ACC112 (cell line): ENCODE results near the gene GABPB1.

ENCODE experiments used
- H2AFZ ChIP-seq: fragments of 200-600 bp; sonication (generic); one replicate; pipeline ENCODE4 v1.6.0; 2017; ENCODE audit warnings: antibody characterized with exemption, low read length; ENCODE audit not compliant: unreplicated experiment
- H3K27ac ChIP-seq: fragments of 200-600 bp; sonication (generic); 2 replicates; pipeline ENCODE4 v1.5.1; 2014; ENCODE audit warnings: low read depth, mild to moderate bottlenecking, antibody characterized with exemption, low read length, moderate library complexity
- H3K27me3 ChIP-seq: fragments of 200-600 bp; sonication (generic); 2 replicates; pipeline ENCODE4 v1.6.1; 2014; ENCODE audit warnings: mild to moderate bottlenecking, antibody characterized with exemption, low read length, moderate library complexity, mixed read lengths; ENCODE audit not compliant: insufficient read depth
- H3K36me3 ChIP-seq: fragments of 200-600 bp; sonication (generic); 2 replicates; pipeline ENCODE4 v1.6.1; 2016; ENCODE audit warnings: mild to moderate bottlenecking, antibody characterized with exemption, low read length, moderate library complexity, mixed read lengths; ENCODE audit not compliant: insufficient read depth
- H3K4me1 ChIP-seq: fragments of 200-600 bp; sonication (generic); one replicate; pipeline ENCODE4 v1.6.1; 2016; ENCODE audit warnings: low read length, mixed read lengths; ENCODE audit not compliant: insufficient read depth, unreplicated experiment, control insufficient read depth
- H3K4me3 ChIP-seq: fragments of 200-600 bp; sonication (generic); 2 replicates; pipeline ENCODE4 v1.5.1; 2014; ENCODE audit warnings: mild to moderate bottlenecking, low read depth, low read length
- H3K79me2 ChIP-seq: fragments of 200-600 bp; sonication (generic); one replicate; pipeline ENCODE4 v1.6.0; 2016; ENCODE audit warnings: low read length; ENCODE audit not compliant: control insufficient read depth, unreplicated experiment, insufficient read depth

Gene GABPB1

DNA sequence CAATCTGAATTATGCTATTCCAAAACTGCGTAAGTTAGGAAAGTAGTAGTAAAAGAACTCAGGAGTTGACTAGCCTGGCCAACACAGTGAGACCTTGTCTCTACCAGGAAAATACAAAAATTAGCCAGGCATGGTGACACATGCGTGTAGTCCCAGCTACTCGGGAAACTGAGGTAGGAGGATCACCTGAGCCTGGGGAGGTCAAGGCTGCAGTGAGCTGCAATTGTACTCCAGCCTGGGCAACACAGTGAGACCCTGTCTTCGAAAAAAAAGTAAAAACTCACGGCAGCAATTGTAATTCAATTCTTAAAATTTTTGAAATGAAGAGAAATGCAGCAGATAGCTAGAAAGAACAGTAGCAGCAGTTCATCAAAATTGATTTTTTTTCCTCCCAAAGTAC, 9.7 kb downstream of the GABPB1 start:
- Histone ChIP-seq H3K4me3 (no peak overlapping the region), H3K27me3 (no peaks in the 10 kb centered on the region), H3K27ac (no peak overlapping the region), H3K79me2 (peaks cover 57% of the 10 kb centered on the region), H3K36me3 (no peaks in the 10 kb centered on the region), H3K4me1 (peaks cover 14% of the 10 kb centered on the region), H2AFZ (no peak overlapping the region)

GRCh38 chr15:50344006-50344464, 11.0 kb downstream of the GABPB1 start:
- Histone ChIP-seq H3K4me3 (no peak overlapping the region), H3K27ac (no peak overlapping the region), H2AFZ (no peak overlapping the region), H3K79me2 (peaks cover 45% of the 10 kb centered on the region), H3K4me1 (peaks cover 2% of the 10 kb centered on the region), H3K27me3 (no peaks in the 10 kb centered on the region), H3K36me3 (no peaks in the 10 kb centered on the region)

DNA sequence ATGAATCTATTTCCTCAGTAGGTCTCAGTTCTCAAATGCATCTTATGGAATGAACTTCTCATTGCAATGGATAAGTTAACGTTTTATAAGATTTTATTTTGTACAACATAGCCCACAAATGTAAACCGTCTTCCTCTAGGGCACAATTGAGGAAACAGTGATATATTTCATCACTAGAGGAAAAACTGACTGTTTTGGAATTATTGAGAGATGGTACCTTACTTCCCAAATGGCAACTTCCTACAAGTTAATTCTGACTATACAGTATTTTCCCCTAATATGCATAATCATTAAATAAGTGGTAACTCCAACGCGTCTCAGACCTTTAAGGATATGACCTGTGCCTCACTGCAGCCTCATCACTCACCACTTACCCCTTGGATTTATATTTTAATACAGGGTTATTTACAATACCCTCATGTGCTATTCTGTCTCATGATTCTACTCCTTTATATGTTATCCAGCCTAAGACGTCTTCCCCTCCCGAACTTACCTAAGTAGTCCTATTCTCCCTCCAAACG, 13.3 kb downstream of the GABPB1 start:
- Histone ChIP-seq H3K4me1 (no peaks in the 10 kb centered on the region), H3K4me3 (no peak overlapping the region), H3K27ac (no peak overlapping the region), H3K79me2 (peaks cover 28% of the 10 kb centered on the region), H3K27me3 (no peaks in the 10 kb centered on the region), H2AFZ (no peak overlapping the region), H3K36me3 (no peaks in the 10 kb centered on the region)

- H3K79me2 ChIP-seq: peaks cover 22% of the 10 kb centered on the region
Observed at GRCh38 chr15:50340416-50340815, 14.6 kb downstream of the GABPB1 start.

DNA sequence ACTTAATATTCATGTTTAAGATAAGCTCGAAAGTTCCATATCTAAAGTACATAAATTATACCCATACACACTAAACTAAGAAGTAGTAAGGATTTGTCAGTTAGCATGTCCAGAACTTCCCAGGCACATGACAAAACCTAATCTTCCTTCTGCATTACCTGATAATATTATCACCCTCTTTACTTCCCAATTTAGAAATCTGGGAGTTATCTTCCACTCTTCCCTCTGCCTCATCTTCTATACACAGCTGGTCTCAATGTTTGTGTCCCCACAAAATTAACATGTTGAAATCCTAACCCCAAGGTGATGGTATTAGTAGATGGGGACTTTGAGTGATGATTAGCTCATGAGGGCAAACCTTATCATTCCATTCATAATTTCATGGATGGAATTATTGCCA, 15.3 kb downstream of the GABPB1 start:
- Histone ChIP-seq H3K27ac (no peak overlapping the region), H3K4me3 (no peak overlapping the region), H3K27me3 (no peaks in the 10 kb centered on the region), H3K79me2 (peaks cover 17% of the 10 kb centered on the region), H3K4me1 (no peaks in the 10 kb centered on the region), H2AFZ (no peak overlapping the region), H3K36me3 (no peaks in the 10 kb centered on the region)

More at GRCh38 chr15:50340416-50340815, 14.6 kb downstream of the GABPB1 start:
- Histone ChIP-seq H3K4me1 (no peaks in the 10 kb centered on the region), H3K27me3 (no peaks in the 10 kb centered on the region), H3K4me3 (no peak overlapping the region), H3K36me3 (no peaks in the 10 kb centered on the region), H3K27ac (no peak overlapping the region), H2AFZ (no peak overlapping the region)

DNA sequence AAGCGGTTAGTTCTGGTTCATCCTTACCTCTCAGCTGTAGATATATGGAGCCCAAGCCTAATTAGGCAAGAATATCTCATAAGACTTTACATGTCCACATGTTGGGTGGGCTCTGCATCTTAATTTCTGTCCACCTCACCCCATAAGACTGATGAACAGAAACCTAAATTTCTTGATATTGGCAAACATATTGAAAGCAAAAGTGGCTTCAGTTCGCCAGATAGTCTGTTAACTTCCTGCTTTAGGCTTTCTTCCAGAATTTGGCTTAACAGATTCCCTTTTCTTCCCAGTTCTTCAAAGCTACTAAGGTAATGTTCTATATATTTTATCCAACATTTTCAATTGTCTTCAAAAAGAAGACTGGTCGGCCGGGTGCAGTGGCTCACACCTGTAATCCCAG, 19.7 kb downstream of the GABPB1 start:
- Histone ChIP-seq H3K27me3 (no peaks in the 10 kb centered on the region), H3K4me3 (no peak overlapping the region), H2AFZ (no peak overlapping the region), H3K27ac (no peak overlapping the region), H3K79me2 (peaks cover 12% of the 10 kb centered on the region), H3K4me1 (no peaks in the 10 kb centered on the region), H3K36me3 (no peaks in the 10 kb centered on the region)

- H2AFZ ChIP-seq: no peak overlapping the region
- H3K4me3 ChIP-seq: no peak overlapping the region
- no peaks in the 10 kb centered on the region for H3K36me3 ChIP-seq
- no peaks in the 10 kb centered on the region for H3K27me3 ChIP-seq
- no peaks in the 10 kb centered on the region for H3K4me1 ChIP-seq
- no peak overlapping the region for H3K27ac ChIP-seq
- H3K79me2 ChIP-seq: peaks cover 7% of the 10 kb centered on the region
Observed at GRCh38 chr15:50333229-50333628, 21.8 kb downstream of the GABPB1 start.

DNA sequence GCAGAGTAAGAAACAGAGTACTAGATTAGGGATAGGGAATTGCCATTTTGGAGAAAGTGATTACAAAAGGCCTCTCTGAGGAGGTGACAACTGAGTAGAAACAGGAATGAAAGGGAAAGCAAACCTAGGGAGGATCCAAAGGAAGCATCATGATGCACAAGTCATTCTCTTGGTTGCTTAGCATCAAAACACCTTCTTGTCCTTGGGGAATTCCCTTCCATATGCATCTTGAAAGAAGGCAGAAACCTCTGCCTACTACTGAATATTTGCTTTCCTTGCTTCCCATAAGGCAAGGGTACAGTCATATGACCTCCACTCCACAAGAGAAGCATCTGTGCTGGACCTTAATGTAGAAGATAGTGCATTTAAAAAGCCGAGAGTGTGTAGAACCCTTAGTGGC, 24.1 kb downstream of the GABPB1 start:
- Histone ChIP-seq H3K4me1 (no peaks in the 10 kb centered on the region), H3K27ac (no peak overlapping the region), H3K4me3 (no peak overlapping the region)

GRCh38 chr15:50328116-50328515, 26.9 kb downstream of the GABPB1 start:
- Histone ChIP-seq H2AFZ (no peak overlapping the region), H3K4me1 (no peaks in the 10 kb centered on the region), H3K27ac (no peak overlapping the region), H3K27me3 (no peaks in the 10 kb centered on the region), H3K4me3 (no peak overlapping the region), H3K79me2 (peaks cover 5% of the 10 kb centered on the region), H3K36me3 (no peaks in the 10 kb centered on the region)

More for the DNA sequence above, 24.1 kb downstream of the GABPB1 start:
- H3K79me2 ChIP-seq: peaks cover 7% of the 10 kb centered on the region
- no peaks in the 10 kb centered on the region for H3K36me3 ChIP-seq
- no peak overlapping the region for H2AFZ ChIP-seq
- no peaks in the 10 kb centered on the region for H3K27me3 ChIP-seq

- Histone ChIP-seq H3K4me1 (peaks cover 3% of the 10 kb centered on the region), H3K79me2 (no peaks in the 10 kb centered on the region), H3K27ac (no peak overlapping the region), H3K27me3 (no peaks in the 10 kb centered on the region), H3K36me3 (no peaks in the 10 kb centered on the region), H3K4me3 (no peak overlapping the region), H2AFZ (no peak overlapping the region)
Observed at GRCh38 chr15:50321680-50322210, 33.3 kb downstream of the GABPB1 start.

GRCh38 chr15:50320504-50320903, 34.5 kb downstream of the GABPB1 start:
- peaks cover 3% of the 10 kb centered on the region for H3K4me1 ChIP-seq
- H3K27me3 ChIP-seq: no peaks in the 10 kb centered on the region
- no peaks in the 10 kb centered on the region for H3K36me3 ChIP-seq
- H2AFZ ChIP-seq: no peak overlapping the region
- no peak overlapping the region for H3K4me3 ChIP-seq
- H3K27ac ChIP-seq: no peak overlapping the region
- no peaks in the 10 kb centered on the region for H3K79me2 ChIP-seq
